NCI-H526 (cell line): ENCODE data around the gene SRD5A3.
"Not testable (repeated sequence)": the region's sequence is repeated elsewhere in the genome, so short reads cannot be mapped to it uniquely, and the experiment has no call there.

Experiments
- DNase-seq, 2 experiments: peaks; one replicate each; lab custom pipeline; 2025; lab: John Stamatoyannopoulos, UW

The SRD5A3 gene

DNA sequence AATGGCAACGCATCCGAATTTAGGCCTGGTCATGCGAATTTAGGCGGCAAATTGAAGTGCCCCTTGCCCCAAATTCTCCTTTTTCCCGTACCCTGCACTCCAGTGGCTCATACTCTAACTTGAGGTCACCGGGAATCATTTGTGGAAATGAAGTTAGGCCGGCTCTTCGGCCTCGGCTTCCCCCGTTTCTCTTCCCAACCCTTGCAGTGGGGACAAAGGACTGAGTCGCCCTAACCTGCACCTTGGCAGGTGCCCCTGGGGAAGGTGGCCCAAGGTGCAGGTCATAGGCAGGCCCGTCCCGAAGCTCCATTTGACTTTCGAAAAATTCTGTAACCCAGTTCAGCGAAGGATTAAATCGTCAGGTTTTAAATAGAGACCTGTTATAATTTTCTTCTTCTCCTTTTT is 811 bp downstream of the SRD5A3 start:
- DNase-seq: no peak

DNA sequence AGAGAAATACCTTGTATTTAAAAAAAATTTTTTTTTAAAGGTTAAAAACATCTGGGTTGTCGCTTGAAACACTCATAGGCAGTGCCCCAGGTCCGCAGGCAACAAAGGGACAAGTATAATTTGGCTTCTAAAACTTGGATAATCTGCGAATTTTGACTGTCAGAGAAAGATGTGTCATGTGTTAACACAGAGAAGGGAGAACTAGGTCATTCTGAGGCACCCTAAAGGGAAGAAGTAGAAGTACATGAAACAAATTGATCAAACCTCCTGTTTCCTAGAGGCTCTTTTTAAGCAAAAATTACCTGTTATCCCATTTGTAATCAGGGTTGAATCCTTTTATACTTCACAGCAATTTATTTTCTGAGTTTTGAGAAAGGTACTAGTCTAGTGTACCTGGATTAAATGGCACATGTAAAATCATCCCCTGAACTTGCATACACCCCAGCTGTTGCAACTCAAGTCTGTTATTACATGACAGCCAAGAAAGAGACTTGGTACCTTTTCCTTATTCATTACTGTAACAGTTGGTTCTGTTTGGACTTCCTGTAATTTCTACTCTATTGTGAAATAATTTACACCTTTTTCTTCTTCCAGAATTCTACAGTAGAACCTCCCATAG is 1.7 kb downstream of the SRD5A3 start:
- no peak for DNase-seq

DNA sequence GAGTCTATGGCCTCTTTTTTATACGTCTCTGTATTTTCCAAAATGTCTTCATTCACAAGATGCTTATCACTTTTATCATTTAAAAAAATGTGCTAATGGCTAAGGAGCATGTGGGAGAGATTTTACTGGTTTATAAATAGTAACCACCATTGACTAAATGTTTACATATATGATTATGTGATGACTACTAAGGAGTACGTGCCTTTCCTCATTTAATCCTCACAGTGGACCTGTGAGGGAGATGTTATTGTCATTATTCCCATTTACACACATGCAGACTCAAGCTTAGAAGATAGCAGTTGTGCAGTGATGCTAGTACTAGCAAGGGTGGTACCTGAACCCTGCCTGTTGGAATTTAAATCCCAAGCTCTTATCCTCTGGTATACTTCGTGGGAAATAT is 2.4 kb downstream of the SRD5A3 start:
- no peak for DNase-seq

DNA sequence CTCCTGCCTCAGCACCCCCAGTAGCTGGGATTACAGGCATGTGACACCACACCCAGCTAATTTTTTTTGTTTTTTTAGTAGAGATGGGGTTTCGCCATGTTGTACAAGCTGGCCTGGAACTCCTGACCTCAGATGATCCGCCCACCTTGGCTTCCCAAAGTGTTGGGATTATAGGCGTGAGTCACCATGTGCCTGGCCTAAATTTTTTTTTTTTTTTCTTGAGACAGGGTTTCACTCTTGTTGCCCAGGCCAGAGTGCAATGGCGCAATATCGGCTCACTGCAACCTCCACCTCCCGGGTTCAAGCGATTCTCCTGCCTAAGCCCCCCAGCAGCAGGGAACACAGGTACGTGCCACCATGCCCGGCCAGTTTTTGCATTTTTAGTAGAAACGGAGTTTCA is 4.8 kb downstream of the SRD5A3 start:
- not testable (repeated sequence) for DNase-seq

DNA sequence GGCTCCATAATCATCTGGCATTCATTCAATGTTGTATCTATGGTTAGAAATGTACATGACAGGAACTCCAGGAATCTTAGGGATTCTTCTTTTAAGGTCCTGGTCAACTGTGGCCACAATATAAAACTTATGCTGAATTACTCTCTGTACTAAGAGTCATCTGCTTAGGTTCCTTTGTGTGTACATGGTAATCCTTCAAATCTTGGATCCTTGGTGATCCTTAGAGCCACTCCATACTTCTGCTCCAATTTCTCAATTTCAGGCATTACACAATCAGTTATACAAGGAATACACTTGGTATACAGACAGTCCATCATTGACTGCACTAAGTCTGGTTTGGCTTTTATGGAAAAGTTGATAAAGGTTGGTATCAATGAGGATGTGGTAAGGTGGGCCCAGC is 5.8 kb downstream of the SRD5A3 start:
- DNase-seq: no peak

DNA sequence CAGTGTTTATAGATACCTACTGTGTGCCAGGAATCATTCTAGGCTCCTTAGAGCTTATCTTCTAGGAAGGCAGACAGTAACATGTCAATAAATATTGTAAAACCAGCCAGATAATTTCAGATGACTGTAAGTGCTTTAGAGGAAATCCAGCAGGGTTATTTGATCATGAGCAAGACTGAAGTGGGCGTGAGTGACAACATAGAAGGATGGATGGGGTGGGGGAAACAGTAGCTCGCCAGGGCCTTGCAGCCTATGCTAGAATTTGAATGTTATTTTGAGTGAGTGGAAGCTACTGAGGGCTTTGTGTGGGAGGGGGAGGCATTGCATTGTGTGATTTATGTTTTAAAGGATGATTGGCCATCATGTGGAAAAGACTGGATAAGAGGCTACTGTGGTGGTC is 6.7 kb downstream of the SRD5A3 start:
- no peak for DNase-seq

DNA sequence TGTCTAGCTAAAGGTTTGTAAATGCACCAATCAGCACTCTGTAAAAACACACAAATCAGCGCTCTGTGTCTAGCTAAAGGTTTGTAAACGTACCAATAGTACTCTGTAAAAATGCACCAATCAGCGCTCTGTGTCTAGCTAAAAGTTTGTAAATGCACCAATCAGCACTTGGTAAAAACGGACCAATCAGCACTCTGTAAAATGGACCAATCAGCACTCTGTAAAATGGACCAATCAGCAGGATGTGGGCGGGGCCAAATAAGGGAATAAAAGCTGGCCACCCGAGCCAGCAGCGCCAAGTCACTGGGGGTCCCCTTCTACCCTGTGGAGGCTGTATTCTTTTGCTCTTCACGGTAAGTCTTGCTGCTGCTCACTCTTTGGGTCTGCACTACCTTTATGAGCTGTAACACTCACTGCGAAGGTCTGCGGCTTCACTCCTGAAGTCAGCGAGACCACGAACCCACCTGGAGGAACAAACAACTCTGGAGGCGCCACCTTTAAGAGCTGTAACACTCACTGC is 7.2 kb downstream of the SRD5A3 start:
- not testable (repeated sequence) for DNase-seq

DNA sequence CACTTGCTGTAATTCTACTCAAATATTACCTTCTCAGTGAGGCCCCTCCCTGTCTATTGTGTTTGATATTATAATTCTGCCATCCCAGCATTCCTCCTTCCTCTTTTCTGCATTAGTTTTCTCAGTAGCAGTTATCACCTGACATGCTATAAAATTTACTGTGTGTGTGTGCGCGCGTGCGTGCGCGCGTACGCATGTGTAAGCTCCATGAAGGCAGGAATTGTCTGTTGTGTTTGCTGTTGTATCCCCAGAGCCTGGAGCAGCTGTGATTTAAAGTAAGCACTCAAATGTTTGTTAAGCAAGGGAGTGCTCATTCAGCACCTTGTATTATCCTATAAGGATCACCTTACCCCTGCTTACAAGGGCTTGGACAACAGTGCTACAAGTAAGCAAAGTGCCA is 8.6 kb downstream of the SRD5A3 start:
- DNase-seq: no peak

DNA sequence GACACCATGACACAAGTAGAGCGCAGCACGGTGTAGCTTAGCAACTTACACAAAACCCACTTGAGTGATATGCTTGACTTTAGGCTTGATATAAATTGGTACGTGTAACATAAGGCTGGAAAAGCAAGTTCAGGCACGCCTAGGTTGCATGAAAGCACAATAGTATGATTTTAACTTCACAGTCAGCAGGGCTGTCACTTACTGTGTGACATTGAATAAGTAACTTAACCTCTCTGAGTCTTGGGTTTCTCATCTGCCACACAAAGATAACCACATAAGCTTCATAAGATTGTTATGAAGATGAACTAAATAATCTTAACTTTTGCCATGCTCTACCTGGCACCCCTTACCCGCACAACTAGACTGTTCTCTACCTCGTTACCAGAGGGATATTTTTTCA is 9.5 kb downstream of the SRD5A3 start:
- peak; percentile 12 to 13 for DNase-seq

DNA sequence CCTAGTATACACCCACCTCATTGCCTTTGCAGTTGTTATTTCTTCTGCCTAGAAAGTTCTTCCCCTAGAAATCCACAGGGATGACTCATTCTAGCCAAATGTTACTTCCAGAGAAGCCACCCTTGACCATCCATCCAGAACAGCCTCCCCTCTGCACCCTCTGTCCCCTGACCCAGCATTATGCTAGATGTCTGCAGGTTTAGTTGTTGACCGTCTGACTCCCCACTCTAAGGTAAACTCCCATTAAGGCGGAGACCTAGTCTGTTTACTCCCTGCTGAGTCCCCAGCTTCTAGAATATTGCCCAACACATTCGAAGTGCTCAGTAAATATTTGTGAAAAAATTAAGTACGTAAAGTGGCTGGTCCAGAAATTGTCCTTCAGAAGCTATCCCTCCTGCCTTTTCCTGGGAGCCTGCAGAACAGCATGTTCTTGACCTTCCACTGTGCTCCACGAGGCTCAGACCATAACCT is 11.0 kb downstream of the SRD5A3 start:
- no peak for DNase-seq

DNA sequence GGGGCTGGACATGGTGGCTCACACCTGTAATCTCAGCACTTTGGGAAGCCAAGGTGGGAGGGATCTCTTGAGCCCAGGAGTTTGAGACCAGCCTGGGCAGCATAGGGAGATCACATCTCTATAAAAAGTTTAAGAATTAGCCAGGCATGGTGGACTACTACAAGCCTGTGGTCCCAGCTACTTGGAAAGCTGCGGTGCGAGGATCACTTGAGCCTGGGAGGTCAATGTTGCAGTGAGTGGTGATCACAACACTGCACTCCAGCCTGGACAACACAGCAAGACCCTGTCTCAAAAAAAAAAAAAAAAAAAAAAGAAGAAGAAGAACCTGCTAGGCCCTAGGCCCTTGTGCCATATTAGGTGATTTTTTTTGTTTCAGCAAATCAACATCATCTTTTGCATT is 12.2 kb downstream of the SRD5A3 start:
- no peak for DNase-seq

DNA sequence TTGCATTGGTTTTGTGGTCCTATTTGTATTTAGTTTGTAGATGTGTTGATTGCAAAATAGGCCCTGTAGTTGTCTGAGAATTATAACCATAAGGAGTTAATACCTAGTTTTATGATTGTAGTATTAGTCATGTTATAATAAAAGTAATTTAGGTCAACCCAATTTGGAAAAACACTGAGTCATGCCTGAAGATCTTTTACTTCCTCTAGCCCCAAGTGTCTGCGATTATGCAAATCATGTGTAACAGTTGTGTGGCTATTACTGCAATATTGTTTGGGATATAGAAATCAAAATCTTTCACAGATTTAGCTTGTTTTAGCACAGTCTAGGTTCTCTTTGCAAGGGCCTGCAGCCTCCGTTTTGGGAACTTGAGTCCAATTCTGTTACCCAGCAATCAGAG is 12.6 kb downstream of the SRD5A3 start:
- no peak for DNase-seq

DNA sequence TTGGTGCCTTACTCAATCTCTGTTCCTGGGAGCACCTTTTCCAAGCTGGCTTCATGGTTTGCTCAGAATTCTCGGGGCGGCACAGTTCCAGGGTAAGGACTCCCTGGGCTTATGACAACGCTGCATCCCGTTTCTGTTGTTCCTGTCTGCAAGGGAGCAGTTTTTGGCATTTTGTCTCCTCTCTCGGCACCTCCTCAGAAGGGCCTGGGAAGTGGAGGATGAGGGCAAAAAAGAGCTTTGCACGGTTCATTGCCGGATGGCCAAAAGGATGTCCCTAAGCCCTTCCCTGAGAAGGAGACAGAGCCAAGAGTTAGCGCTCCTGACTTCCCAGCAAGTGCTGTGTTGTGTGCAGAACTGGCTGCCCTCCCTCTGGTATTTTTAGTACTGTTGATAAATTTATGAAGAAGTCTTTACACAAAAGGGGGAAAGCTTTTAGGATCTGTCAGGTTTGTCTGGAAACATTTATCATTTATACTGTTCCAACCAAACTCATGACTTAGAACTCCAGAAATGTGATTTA is 13.4 kb downstream of the SRD5A3 start:
- DNase-seq: no peak

DNA sequence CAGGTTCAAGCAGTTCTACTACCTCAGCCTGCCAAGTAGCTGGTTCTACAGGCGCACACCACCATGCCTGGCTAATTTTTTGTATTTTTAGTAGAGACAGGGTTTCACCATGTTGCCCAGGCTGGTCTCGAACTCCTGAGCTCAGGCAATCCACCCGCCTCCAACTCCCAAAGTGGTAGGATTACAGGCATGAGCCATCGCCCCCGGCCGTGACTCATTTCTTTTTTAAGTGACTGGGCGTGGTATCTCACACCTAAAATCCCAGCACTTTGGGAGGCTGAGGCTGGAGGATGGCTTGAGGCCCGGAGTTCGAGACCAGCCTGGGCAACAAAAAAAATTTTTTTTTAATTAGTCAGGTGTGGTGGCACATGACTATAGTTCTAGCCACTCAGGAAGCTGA is 16.9 kb downstream of the SRD5A3 start:
- not testable (repeated sequence) for DNase-seq

DNA sequence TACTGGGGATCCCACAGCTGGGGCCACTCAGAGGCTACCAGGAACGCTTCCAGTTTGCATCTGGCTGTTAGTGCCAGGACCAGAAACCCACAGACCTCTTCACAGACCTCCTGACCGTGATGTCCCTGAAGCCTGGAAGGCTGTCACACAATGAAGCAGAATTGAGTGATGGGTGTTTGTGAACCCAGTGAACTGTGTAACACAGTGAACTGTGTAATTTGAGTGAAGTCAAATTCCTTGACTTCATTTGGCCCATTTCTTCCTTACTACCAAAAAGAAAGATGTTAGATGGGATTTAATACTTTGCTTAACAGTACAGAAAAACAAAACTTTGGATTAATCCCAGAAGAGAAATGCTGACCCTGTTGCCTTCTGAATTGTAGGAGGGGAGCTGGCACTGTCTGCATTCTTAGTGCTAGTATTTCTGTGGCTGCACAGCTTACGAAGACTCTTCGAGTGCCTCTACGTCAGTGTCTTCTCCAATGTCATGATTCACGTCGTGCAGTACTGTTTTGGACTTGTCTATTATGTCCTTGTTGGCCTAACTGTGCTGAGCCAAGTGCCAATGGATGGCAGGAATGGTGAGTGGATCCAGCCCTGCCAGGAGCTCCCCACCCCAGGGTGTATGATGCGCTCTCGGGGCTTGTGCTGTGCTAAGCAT is 17.8 kb downstream of the SRD5A3 start:
- DNase-seq: no peak

DNA sequence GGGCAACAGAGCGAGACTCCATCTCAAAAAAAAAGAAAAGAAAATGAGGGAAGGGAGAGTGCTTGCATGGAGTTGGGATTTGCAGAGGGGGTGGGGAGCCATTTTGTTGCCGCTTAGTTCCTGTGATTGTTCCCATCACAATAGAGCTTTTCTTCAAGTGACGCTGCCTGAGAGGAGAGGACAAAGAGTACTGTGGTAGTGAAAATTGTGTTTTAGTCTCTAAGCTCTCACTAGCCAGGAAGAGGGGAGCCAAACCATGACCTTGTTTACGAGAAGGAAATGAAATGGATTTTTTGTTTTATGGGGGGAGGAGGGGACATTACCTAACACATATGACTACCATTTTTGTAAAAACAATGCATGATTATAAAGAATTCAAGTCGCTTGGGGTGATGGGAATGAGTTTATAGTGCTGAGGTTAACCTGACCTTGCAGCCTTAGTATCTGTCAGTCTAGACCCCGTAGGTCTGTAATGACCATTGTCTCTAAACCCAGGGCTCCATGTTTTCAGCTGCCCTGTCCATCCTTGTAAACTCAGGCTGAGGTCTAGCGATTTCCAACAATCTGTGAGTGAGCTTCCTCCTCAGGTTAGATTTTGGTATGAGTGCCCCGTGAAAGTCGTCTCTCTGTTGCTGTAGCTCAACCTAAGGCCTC is 18.8 kb downstream of the SRD5A3 start:
- DNase-seq: no peak

DNA sequence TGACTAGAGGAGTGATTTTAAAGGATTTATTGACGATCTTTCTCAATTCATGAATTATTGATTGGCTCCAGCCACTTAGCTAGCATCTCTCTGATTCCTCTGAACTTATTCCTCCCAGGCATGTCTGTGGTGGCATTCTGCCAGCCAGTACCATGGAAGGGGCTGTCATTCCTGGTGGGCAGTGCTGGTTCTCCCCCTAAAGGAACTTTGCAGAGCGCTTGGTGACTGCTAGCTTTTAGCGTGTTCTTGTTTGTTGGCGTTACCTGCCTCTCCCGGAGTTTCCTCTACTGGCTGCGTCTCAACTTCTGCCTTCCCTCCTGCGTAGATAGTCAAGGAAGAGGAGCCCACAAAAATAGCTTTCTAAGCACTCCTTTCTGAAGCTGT is 19.3 kb downstream of the SRD5A3 start:
- no peak for DNase-seq

DNA sequence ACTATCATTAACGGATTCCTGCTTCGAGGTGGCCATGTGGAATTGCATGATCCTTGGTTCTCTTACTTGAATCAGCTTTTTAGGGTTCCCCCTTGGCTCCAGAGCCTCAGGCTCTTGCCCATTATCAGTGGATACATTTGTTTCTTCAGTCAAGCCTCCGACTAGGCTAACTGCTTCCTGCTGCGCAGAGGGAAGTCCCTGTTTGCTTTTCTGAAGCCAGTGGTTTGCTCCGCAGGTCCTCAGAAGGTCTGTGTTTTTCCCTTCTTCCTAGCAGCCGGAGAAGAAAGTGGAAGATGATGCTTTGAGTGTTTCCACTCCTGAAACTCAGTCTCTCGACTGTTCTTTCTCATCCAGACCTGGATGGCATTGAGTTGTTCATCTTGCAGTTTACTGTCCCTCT is 20.6 kb downstream of the SRD5A3 start:
- no peak for DNase-seq

DNA sequence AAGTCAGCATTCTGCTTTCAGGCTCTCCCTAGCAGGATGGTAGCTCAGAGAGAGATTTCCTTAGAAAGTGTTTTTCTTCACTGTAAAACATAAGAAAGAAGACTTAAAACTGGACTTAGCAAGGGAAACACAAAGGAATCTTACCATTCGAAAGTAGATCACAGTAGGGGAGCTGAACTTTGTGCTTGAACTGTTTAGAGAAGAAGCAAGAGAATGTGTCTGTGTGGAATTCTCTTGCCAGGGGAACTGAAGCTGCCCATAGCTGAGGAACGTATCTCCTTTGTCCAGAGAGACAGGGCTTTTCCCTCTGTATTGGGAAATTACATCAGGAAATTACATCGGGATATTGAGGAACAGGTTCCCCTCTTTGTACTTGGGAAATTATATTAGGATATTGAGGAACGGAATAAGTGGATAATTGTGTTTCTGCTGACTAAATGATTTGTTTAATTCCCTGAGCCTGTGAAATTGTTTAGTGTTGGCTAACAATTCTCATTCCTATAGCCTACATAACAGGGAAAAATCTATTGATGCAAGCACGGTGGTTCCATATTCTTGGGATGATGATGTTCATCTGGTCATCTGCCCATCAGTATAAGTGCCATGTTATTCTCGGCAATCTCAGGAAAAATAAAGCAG is 21.2 kb downstream of the SRD5A3 start:
- DNase-seq: no peak

DNA sequence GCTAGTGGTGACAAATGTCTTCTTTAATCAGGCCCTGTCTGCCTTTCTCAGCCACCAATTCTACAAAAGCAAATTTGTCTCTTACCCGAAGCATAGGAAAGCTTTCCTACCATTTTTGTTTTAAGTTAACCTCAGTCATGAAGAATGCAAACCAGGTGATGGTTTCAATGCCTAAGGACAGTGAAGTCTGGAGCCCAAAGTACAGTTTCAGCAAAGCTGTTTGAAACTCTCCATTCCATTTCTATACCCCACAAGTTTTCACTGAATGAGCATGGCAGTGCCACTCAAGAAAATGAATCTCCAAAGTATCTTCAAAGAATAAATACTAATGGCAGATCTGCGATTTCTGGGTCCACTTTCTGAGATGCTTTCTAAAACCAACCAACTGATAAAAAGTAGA is 23.9 kb downstream of the SRD5A3 start:
- no peak for DNase-seq

DNA sequence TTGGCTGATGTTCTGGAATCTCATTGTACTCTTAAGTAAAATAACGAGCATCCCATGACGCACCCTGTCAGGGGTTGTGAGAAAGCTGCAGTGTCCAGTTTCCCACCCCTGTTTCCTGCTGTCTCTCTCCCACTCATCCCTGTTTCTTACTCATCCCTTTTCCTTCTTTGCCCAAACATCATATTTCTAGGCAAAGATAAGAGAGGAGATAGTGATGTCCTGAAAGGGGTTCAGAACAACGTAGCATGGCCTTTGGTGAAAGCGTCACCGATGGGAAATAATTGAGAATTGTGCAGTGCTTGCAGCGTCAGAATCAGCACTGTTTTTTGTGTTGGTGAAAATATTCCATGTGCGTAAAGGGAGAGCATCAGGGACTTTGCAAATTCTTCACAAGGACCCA is 26.2 kb downstream of the SRD5A3 start:
- no peak for DNase-seq

DNA sequence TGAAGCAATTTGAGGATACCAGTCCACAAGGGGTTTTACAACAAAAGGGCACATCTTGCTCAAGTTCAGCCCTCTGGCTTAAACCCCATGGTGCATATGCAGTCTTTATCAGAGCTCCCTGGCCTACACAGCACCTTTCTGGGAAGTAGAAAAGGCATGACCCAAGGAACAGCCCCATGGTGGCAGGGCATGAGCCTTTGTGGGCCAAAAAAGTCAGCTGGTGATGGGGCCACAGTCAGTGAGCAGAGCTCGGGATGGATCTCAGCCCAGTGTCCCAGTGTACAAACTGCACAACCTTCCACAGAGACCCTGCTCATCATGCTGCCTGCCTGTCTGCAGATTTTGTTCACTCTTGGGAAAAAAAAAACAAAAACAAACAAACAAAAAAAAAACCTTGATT is 27.4 kb downstream of the SRD5A3 start:
- peak in 1 of 2 experiments; percentile 73 for DNase-seq

DNA sequence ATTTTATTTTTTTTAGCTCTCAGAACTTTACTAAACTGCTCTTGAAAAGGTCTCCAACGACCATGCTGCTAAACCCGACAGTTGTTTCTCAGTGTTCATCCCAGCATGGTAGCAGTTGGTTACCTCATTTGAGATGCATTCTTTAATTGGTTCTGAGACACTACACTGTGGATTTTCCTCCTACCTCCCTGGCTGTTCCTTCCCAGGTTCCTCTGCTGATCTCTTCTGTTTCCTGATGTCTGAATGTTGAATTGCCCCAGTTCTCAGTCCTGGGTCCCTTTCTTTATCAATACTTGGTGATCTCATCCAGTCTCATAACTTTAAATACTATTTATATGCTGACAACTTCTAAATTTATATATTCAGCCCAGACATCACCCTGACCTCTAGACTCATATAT is 30.7 kb downstream of the SRD5A3 start:
- no peak for DNase-seq
